IMR-90 (cell line): Measurements from ENCODE around the gene CLUH. TPM values are rescaled to one million over a fixed set of nuclear protein-coding genes. Genes with fewer than 3 reads are reported as not detected.

ENCODE experiments used
- ATAC-seq: fragments of 200-7000 bp; cut with Tn5 transposase; 2 replicates; pipeline ENCODE4 v1.9.1; 2020; ENCODE audit warnings: low read depth, mild to moderate bottlenecking, moderate library complexity
- BruUV-seq: library from RNA; stranded (reverse); fragments of 400-500 nt; replicated peaks from 2 replicates; lab custom pipeline; 2021; lab: Mats Ljungman, UMichigan
- CTCF ChIA-PET: fragments of 300-600 bp; formaldehyde crosslinking; extraction: SDS; loops from one replicate; lab custom pipeline; 2021; ENCODE audit warnings: antibody characterized with exemption; lab: Yijun Ruan, JAX
- POLR2A ChIA-PET: fragments of 300-600 bp; sonication (Branson Sonifier 250); formaldehyde crosslinking; loops from one replicate; lab custom pipeline; 2022; ENCODE audit warnings: antibody characterized with exemption; ENCODE audit not compliant: unreplicated experiment; lab: Charles Lee
- DNase-seq: peaks from one replicate; pipeline ENCODE4 v3.0.0; 2013
- H2AFZ ChIP-seq: replicated peaks from 2 replicates; pipeline ENCODE3; 2013; ENCODE audit warnings: low read length, mild to moderate bottlenecking; ENCODE audit not compliant: poor library complexity
- H2AK5ac ChIP-seq: 2 replicates; pipeline ENCODE4 v1.6.1; 2013; ENCODE audit warnings: low read depth, low read length, inconsistent platforms
- H2AK9ac ChIP-seq: replicated peaks from 2 replicates; pipeline ENCODE3; 2013; ENCODE audit warnings: mild to moderate bottlenecking, low read depth, low read length, moderate library complexity; ENCODE audit not compliant: poor library complexity
- H2BK120ac ChIP-seq: 2 replicates; pipeline ENCODE4 v1.6.1; 2013; ENCODE audit warnings: low read depth, low read length, inconsistent platforms
- H2BK15ac ChIP-seq: 3 replicates; pipeline ENCODE4 v1.6.1; 2013; ENCODE audit warnings: low read depth, low read length, inconsistent platforms
- H2BK20ac ChIP-seq: 2 replicates; pipeline ENCODE4 v1.6.1; 2013; ENCODE audit warnings: low read depth, mild to moderate bottlenecking, inconsistent platforms, low read length, moderate library complexity
- H2BK5ac ChIP-seq: 2 replicates; pipeline ENCODE4 v1.6.1; 2013; ENCODE audit warnings: mild to moderate bottlenecking, low read depth, low read length, inconsistent platforms; ENCODE audit not compliant: poor library complexity, severe bottlenecking
- H3K14ac ChIP-seq: replicated peaks from 2 replicates; pipeline ENCODE4 v1.6.1; 2013; ENCODE audit warnings: low read depth, low read length, inconsistent platforms
- H3K18ac ChIP-seq: 2 replicates; pipeline ENCODE4 v1.6.1; 2013; ENCODE audit warnings: low read depth, low read length, control low read depth
- H3K23ac ChIP-seq: 2 replicates; pipeline ENCODE4 v1.6.1; 2013; ENCODE audit warnings: low read depth, low read length, inconsistent platforms
- H3K27ac ChIP-seq: 2 replicates; pipeline ENCODE4 v1.5.1; 2013; ENCODE audit warnings: mild to moderate bottlenecking, control low read depth, low read length; ENCODE audit not compliant: insufficient read depth
- H3K27me3 ChIP-seq: 2 replicates; pipeline ENCODE4 v1.6.1; 2013; ENCODE audit warnings: low read length; ENCODE audit not compliant: control insufficient read depth, insufficient read depth
- H3K36me3 ChIP-seq: 2 replicates; pipeline ENCODE4 v1.6.1; 2013; ENCODE audit warnings: low read length, mixed read lengths; ENCODE audit not compliant: control insufficient read depth, insufficient read depth
- H3K4ac ChIP-seq: 2 replicates; pipeline ENCODE4 v1.6.1; 2013; ENCODE audit warnings: low read depth, low read length, inconsistent platforms
- H3K4me1 ChIP-seq: 2 replicates; pipeline ENCODE4 v1.6.1; 2013; ENCODE audit warnings: low read length, mixed read lengths; ENCODE audit not compliant: control insufficient read depth, insufficient read depth
- H3K4me2 ChIP-seq: 2 replicates; pipeline ENCODE4 v1.6.1; 2013; ENCODE audit warnings: low read depth, mild to moderate bottlenecking, control low read depth, low read length, moderate library complexity
- H3K4me3 ChIP-seq: 2 replicates; pipeline ENCODE4 v1.5.1; 2013; ENCODE audit warnings: low read depth, mild to moderate bottlenecking, control low read depth, low read length, moderate library complexity; ENCODE audit not compliant: insufficient read depth
- H3K56ac ChIP-seq: 2 replicates; pipeline ENCODE4 v1.6.1; 2013; ENCODE audit warnings: low read length, inconsistent platforms; ENCODE audit not compliant: insufficient read depth; ENCODE audit errors: extremely low read depth
- H3K79me1 ChIP-seq, 2 experiments: 2 replicates each; pipeline ENCODE4 v1.6.1; 2013; ENCODE audit warnings: low read length in 2 of 2, inconsistent platforms in 1 of 2, low read depth in 1 of 2
- H3K9ac ChIP-seq: 2 replicates; pipeline ENCODE4 v1.6.1; 2013; ENCODE audit warnings: low read depth, low read length, control low read depth
- H3K9me1 ChIP-seq: 2 replicates; pipeline ENCODE4 v1.6.1; 2013; ENCODE audit warnings: low read length, inconsistent platforms; ENCODE audit not compliant: insufficient read depth
- H3K9me3 ChIP-seq: 2 replicates; pipeline ENCODE4 v1.6.1; 2013; ENCODE audit warnings: low read length; ENCODE audit not compliant: control insufficient read depth, insufficient read depth
- H4K20me1 ChIP-seq: 2 replicates; pipeline ENCODE4 v1.6.1; 2013; ENCODE audit warnings: low read length, inconsistent platforms; ENCODE audit not compliant: insufficient read depth
- H4K5ac ChIP-seq: 2 replicates; pipeline ENCODE4 v1.6.1; 2013; ENCODE audit warnings: mild to moderate bottlenecking, low read depth, low read length, control low read depth
- H4K8ac ChIP-seq, 2 experiments: 2 replicates each; pipeline ENCODE4 v1.6.1; 2013; ENCODE audit warnings: low read depth in 2 of 2, low read length in 2 of 2, control low read depth in 1 of 2, inconsistent platforms in 1 of 2
- H4K91ac ChIP-seq: 2 replicates; pipeline ENCODE4 v1.6.1; 2013; ENCODE audit warnings: low read depth, low read length, inconsistent platforms; ENCODE audit not compliant: insufficient read depth
- CEBPB ChIP-seq: IDR thresholded peaks from 2 replicates; pipeline ENCODE4 v1.6.1; 2012; ENCODE audit warnings: low read depth, low read length, improper control_type of control experiment
- CHD1 ChIP-seq: IDR thresholded peaks from 2 replicates; pipeline ENCODE4 v1.6.1; 2012; ENCODE audit warnings: low read depth, low read length, improper control_type of control experiment
- MXI1 ChIP-seq: IDR thresholded peaks from 2 replicates; pipeline ENCODE4 v1.6.1; 2012; ENCODE audit warnings: low read depth, mild to moderate bottlenecking, low read length, moderate library complexity, borderline replicate concordance
- NFE2L2 ChIP-seq: fragments of 150-350 bp; IDR thresholded peaks from 2 replicates; pipeline ENCODE4 v1.6.1; 2016; ENCODE audit warnings: low read depth, mild to moderate bottlenecking, low read length
- POLR2A ChIP-seq: IDR thresholded peaks from 2 replicates; pipeline ENCODE4 v1.6.1; 2012; ENCODE audit warnings: mild to moderate bottlenecking, low read depth, low read length
- RAD21 ChIP-seq: IDR thresholded peaks from 2 replicates; pipeline ENCODE4 v1.6.1; 2012; ENCODE audit warnings: low read length, improper control_type of control experiment
- RCOR1 ChIP-seq: IDR thresholded peaks from 2 replicates; pipeline ENCODE4 v1.6.1; 2012; ENCODE audit warnings: mild to moderate bottlenecking, low read length, improper control_type of control experiment; ENCODE audit not compliant: insufficient replicate concordance
- RFX5 ChIP-seq: IDR thresholded peaks from 2 replicates; pipeline ENCODE4 v1.8.0; 2012; ENCODE audit warnings: low read depth, mild to moderate bottlenecking, low read length, moderate library complexity
- SMC3 ChIP-seq: fragments of 150-350 bp; IDR thresholded peaks from 2 replicates; pipeline ENCODE4 v1.6.1; 2016; ENCODE audit warnings: low read depth, mild to moderate bottlenecking, antibody characterized with exemption, low read length, moderate library complexity
- WGBS, 2 experiments: methylation state at CpG; one replicate each; pipeline versions ENCODE4 v1.1.5 to v1.1.7; 2013; ENCODE audit warnings: missing lambda C conversion rate in 2 of 2; ENCODE audit not compliant: insufficient read length in 1 of 2; ENCODE audit errors: extremely low coverage in 2 of 2; 5-methylcytosine and 5-hydroxymethylcytosine counted together
- dilution Hi-C: fragments of 300-500 bp; cut with HindIII; formaldehyde crosslinking; loops from one replicate; pipeline ENCODE4 v1.14.3; 2018; ENCODE audit warnings: low sequenced_read_pairs; ENCODE audit not compliant: unreplicated experiment
- in situ Hi-C: fragments of 300-500 bp; cut with MboI; formaldehyde crosslinking; loops from 3 replicates; pipeline ENCODE4 v1.14.3; 2019; ENCODE audit warnings: low sequenced_read_pairs, inconsistent platforms, mixed read lengths
- intact Hi-C: fragments of 100-400 bp; cut with micrococcal nuclease; formaldehyde crosslinking; loops from 2 replicates; pipeline ENCODE4 v1.10.0; 2022
- polyA plus RNA-seq, 3 experiments: library from polyadenylated mRNA; depleted of rRNA; stranded (reverse); fragments of >200 nt; gene quantifications; 2 replicates each; pipeline ENCODE4 v1.2.3, GENCODE V29; 2012; ENCODE audit warnings: low replicate concordance in 1 of 3
- total RNA-seq: library from RNA; depleted of rRNA; stranded (reverse); fragments of >200 nt; gene quantifications from 2 replicates; pipeline ENCODE4 v1.2.3, GENCODE V29; 2012
- TF ChIP-seq, protein P1 (sequence below): conservative IDR thresholded peaks from 2 replicates; pipeline ENCODE4 v1.5.1; 2012; ENCODE audit warnings: mild to moderate bottlenecking, low read depth, low read length, improper control_type of control experiment
- TF ChIP-seq, protein P2 (sequence below): fragments of 150-350 bp; IDR thresholded peaks from 2 replicates; pipeline ENCODE4 v1.6.1; 2017; ENCODE audit warnings: mild to moderate bottlenecking, antibody characterized with exemption, low read length, low read depth
- TF ChIP-seq, protein P3 (sequence below): fragments of 150-350 bp; IDR thresholded peaks from 2 replicates; pipeline ENCODE4 v1.6.1; 2016; ENCODE audit warnings: low read depth, mild to moderate bottlenecking, low read length, moderate library complexity, borderline replicate concordance

Gene CLUH
- total and polyA plus RNA-seq, 2 of the 4 experiments (the other 2 are of a cell fraction), result 12.9 to 42.0 TPM

DNA sequence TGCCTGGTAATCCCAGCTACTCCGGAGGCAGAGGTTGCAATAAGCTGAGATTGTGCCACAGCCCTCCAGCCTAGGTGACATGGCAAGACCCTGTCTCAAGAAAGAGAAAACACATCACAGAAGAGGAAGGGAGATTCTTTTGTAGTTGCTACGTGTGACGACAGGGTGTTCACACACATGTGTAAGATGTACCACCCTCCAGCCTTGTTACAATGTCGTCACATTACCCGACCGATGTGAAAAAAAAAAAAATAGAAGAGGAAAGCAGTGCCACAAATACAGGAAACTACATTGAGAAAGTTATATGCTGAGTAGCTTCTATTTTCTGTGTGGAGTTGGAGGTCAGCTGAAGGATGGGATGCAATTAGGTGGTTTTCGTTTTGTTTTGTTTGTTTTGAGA is 56.0 kb downstream of the CLUH start:
- Histone ChIP-seq H3K4ac (no peak overlapping the region), H3K18ac (no peak overlapping the region), H2AFZ (no peak overlapping the region), H2BK120ac (no peak overlapping the region), H3K9me1 (peaks cover 9% of the 10 kb centered on the region), H2BK20ac (no peak overlapping the region), H3K36me3 (peaks cover 18% of the 10 kb centered on the region), H3K4me2 (no peak overlapping the region), H4K91ac (no peak overlapping the region), H2AK9ac (no peak overlapping the region), H3K27ac (no peak overlapping the region), H2BK15ac (no peak overlapping the region), H3K9me3 (no peaks in the 10 kb centered on the region), H3K56ac (no peak overlapping the region), H3K4me3 (no peak overlapping the region), H4K5ac (no peak overlapping the region), H3K23ac (no peak overlapping the region), H4K8ac (no peak overlapping the region), H2AK5ac (peak overlapping the region; percentile 8; the same call in 1 of the 2 replicates), H3K27me3 (no peaks in the 10 kb centered on the region), H3K9ac (no peak overlapping the region), H3K14ac (no peak overlapping the region), H2BK5ac (no peak overlapping the region), H3K4me1 (0 out of 2 replicates have a peak, but pooled peaks cover 2% of the 10 kb centered on the region), H4K20me1 (peaks cover 93% of the 10 kb centered on the region), H3K79me1 (peaks cover 4 to 78% of the 10 kb centered on the region in 2 experiments; a peak in 2 of 4 replicates)
- no TSS peak for BruUV-seq
- ATAC-seq (no peak), DNase-seq (no peak)
- CTCF ChIA-PET, result interaction anchor here (0.6 to 0.7 kb wide), 2 partner anchors 12 to 37 kb away, joined by 3 to 7 read pairs; no protein-coding TSS in a partner anchor
- dilution Hi-C loops (no loop called here), in situ Hi-C loops (no loop called here), intact Hi-C loops (no loop called here)
- POLR2A ChIA-PET, result no interaction called here
- no peak for TF ChIP-seq SMC3
- TF ChIP-seq, protein P1, sequence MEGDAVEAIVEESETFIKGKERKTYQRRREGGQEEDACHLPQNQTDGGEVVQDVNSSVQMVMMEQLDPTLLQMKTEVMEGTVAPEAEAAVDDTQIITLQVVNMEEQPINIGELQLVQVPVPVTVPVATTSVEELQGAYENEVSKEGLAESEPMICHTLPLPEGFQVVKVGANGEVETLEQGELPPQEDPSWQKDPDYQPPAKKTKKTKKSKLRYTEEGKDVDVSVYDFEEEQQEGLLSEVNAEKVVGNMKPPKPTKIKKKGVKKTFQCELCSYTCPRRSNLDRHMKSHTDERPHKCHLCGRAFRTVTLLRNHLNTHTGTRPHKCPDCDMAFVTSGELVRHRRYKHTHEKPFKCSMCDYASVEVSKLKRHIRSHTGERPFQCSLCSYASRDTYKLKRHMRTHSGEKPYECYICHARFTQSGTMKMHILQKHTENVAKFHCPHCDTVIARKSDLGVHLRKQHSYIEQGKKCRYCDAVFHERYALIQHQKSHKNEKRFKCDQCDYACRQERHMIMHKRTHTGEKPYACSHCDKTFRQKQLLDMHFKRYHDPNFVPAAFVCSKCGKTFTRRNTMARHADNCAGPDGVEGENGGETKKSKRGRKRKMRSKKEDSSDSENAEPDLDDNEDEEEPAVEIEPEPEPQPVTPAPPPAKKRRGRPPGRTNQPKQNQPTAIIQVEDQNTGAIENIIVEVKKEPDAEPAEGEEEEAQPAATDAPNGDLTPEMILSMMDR, result no peak
- TF ChIP-seq CEBPB, result no peak
- no peak for TF ChIP-seq NFE2L2
- TF ChIP-seq CHD1, result no peak
- no peak for TF ChIP-seq RCOR1
- no peak for TF ChIP-seq RFX5
- TF ChIP-seq, protein P2, sequence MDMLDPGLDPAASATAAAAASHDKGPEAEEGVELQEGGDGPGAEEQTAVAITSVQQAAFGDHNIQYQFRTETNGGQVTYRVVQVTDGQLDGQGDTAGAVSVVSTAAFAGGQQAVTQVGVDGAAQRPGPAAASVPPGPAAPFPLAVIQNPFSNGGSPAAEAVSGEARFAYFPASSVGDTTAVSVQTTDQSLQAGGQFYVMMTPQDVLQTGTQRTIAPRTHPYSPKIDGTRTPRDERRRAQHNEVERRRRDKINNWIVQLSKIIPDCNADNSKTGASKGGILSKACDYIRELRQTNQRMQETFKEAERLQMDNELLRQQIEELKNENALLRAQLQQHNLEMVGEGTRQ, result no peak
- TF ChIP-seq, protein P3, sequence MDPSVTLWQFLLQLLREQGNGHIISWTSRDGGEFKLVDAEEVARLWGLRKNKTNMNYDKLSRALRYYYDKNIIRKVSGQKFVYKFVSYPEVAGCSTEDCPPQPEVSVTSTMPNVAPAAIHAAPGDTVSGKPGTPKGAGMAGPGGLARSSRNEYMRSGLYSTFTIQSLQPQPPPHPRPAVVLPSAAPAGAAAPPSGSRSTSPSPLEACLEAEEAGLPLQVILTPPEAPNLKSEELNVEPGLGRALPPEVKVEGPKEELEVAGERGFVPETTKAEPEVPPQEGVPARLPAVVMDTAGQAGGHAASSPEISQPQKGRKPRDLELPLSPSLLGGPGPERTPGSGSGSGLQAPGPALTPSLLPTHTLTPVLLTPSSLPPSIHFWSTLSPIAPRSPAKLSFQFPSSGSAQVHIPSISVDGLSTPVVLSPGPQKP, result no peak
- no peak for TF ChIP-seq RAD21
- no peak for TF ChIP-seq MXI1
- TF ChIP-seq POLR2A, result no peak
- no CpG with 5 or more reads among the region's 7 CpGs for WGBS, 2 experiments
